K562 (cell line): ENCODE results near the gene SFMBT2.

Experiments used
- BHLHE40 ChIP-seq: IDR thresholded peaks from 2 replicates; pipeline ENCODE4 v1.6.1; 2011; ENCODE audit warnings: low read length, improper control_type of control experiment
- CHD1 ChIP-seq: fragments of 200-600 bp; sonication (generic); IDR thresholded peaks from one replicate; pipeline ENCODE4 v1.6.1; 2012; ENCODE audit warnings: mild to moderate bottlenecking, moderate library complexity, low read length, inconsistent platforms
- GTF2F1 ChIP-seq: IDR thresholded peaks from 2 replicates; pipeline ENCODE4 v1.6.1; 2011; ENCODE audit warnings: low read depth, low read length, improper control_type of control experiment
- GTF3C2 ChIP-seq: IDR thresholded peaks from 3 replicates; pipeline ENCODE4 v1.6.1; 2011; ENCODE audit warnings: borderline replicate concordance, mild to moderate bottlenecking, moderate library complexity; ENCODE audit not compliant: insufficient read length; ENCODE audit errors: extremely low read depth
- POLR2A ChIP-seq: fragments of 450-650 bp; conservative IDR thresholded peaks from 2 replicates; pipeline ENCODE4 v1.6.1; 2016
- PYGO2 ChIP-seq: fragments of 450-650 bp; IDR thresholded peaks from 2 replicates; pipeline ENCODE4 v1.6.1; 2016; ENCODE audit warnings: mild to moderate bottlenecking, missing genetic modification characterization, moderate library complexity, missing compliant biosample characterization
- TAF1 ChIP-seq: IDR thresholded peaks from 2 replicates; pipeline ENCODE4 v1.6.1; 2011; ENCODE audit warnings: mild to moderate bottlenecking, low read length, moderate library complexity; ENCODE audit not compliant: insufficient read depth, control insufficient read depth, severe bottlenecking; ENCODE audit errors: extremely low read depth
- U2AF2 ChIP-seq: fragments of 200-400 bp; formaldehyde crosslinking; optimal IDR thresholded peaks from 2 replicates; pipeline ENCODE3; 2017; ENCODE audit warnings: low read depth, mild to moderate bottlenecking, low read length
- ZBED1 ChIP-seq: IDR thresholded peaks from 2 replicates; pipeline ENCODE4 v1.6.1; 2014
- ZBTB40 ChIP-seq, 2 experiments: fragments of 450-650 bp in 1 of 2; sonication (generic) in 1 of 2; formaldehyde crosslinking in 1 of 2; IDR thresholded peaks; 2 replicates each; pipeline versions ENCODE4 v1.7.1 to v1.9.0; 2016 to 2022; ENCODE audit warnings: inconsistent platforms in 1 of 2, mild to moderate bottlenecking in 1 of 2, missing genetic modification reagents in 1 of 2
- ZSCAN29 ChIP-seq: fragments of 450-650 bp; IDR thresholded peaks from 2 replicates; pipeline ENCODE4 v1.6.1; 2017
- TF ChIP-seq, protein P1 (sequence below): sonication (generic); formaldehyde crosslinking; IDR thresholded peaks from 2 replicates; pipeline ENCODE4 v1.5.0; 2020; ENCODE audit warnings: missing genetic modification reagents

- TF ChIP-seq PYGO2 (tag) (no peak), POLR2A (no peak), CHD1 (no peak), ZBED1 (no peak), ZSCAN29 (no peak), TAF1 (no peak), U2AF2 (no peak), ZBTB40 (IDR thresholded peaks at IDR 0.05) (no peak), ZBTB40 (CRISPR knock-in tag; IDR thresholded peaks at IDR 0.05) (no peak), BHLHE40 (peak; percentile 20; the same call in 1 of the 2 replicates), GTF3C2 (no peak), GTF2F1 (no peak)
- TF ChIP-seq, protein P1, sequence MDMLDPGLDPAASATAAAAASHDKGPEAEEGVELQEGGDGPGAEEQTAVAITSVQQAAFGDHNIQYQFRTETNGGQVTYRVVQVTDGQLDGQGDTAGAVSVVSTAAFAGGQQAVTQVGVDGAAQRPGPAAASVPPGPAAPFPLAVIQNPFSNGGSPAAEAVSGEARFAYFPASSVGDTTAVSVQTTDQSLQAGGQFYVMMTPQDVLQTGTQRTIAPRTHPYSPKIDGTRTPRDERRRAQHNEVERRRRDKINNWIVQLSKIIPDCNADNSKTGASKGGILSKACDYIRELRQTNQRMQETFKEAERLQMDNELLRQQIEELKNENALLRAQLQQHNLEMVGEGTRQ: no peak
Observed at GRCh38 chr10:7168414-7168813, 242.4 kb downstream of the SFMBT2 start.
